Nephron (organoid): Measurements from ENCODE around the gene A1BG.
"Not testable (repeated sequence)": the region's sequence is repeated elsewhere in the genome, so short reads cannot be mapped to it uniquely, and the experiment has no call there.

Experiments
- H3K27ac Mint-ChIP-seq, 3 experiments: 2 replicates each; pipeline ENCODE4 v1.8.0; 2020; ENCODE audit warnings: mixed read lengths in 3 of 3, mild to moderate bottlenecking in 2 of 3, moderate library complexity in 1 of 3
- H3K27me3 Mint-ChIP-seq: 2 replicates; pipeline ENCODE4 v1.8.0; 2021; ENCODE audit warnings: low read depth, mild to moderate bottlenecking, moderate library complexity, mixed read lengths
- H3K36me3 Mint-ChIP-seq: 2 replicates; pipeline ENCODE4 v1.8.0; 2020; ENCODE audit warnings: low read depth, mixed read lengths
- H3K4me1 Mint-ChIP-seq: 2 replicates; pipeline ENCODE4 v1.8.0; 2020; ENCODE audit warnings: mixed read lengths
- H3K4me3 Mint-ChIP-seq, 3 experiments: 2 replicates each; pipeline ENCODE4 v1.8.0; 2020; ENCODE audit warnings: mild to moderate bottlenecking in 3 of 3, mixed read lengths in 3 of 3, moderate library complexity in 2 of 3
- H3K9me3 Mint-ChIP-seq: 2 replicates; pipeline ENCODE4 v1.8.0; 2020; ENCODE audit warnings: mixed read lengths
- TF ChIP-seq, protein P1 (sequence below), 3 experiments: fragments of 200-600 bp; sonication (generic); IDR thresholded peaks; one replicate each; pipeline ENCODE4 v1.5.0; 2021; ENCODE audit warnings: antibody characterized with exemption in 3 of 3; ENCODE audit not compliant: unreplicated experiment in 3 of 3

A1BG gene

DNA sequence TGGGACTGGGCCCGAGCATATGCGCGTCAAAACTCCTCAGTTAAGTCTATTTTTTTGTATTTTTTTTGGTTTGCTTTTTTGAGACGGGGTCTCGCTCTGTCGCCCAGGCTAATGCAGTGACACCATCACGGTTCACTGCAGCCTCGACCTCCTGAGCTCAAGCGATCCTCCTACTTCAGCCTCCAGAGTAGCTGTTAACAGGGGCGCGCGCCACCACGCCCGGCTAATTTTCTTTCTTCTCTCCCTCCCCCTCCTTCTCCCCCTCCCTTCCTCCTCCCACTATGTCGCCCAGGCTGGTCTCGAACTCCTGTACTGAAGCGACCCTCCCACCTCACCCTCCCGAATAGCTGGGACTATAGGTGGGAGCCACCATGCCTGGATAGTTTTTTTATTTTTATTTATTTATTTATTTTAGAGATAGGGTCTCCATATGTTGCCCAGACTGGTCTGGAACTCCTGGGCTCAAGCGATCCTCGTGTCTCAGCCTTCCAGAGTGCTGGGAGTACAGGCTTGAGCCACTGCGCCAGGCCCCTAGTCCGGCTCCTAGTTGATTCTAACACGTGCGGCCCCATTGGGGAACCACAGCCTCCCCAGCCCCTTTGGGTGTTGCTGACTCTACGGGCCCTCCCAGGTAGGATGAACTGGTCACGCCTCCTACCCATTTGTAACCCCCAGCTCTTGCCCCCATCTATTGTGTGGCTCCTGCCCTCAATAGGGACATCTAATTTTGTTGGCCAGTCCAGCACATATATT, 28.3 kb upstream of the A1BG start:
- TF ChIP-seq, protein P1, sequence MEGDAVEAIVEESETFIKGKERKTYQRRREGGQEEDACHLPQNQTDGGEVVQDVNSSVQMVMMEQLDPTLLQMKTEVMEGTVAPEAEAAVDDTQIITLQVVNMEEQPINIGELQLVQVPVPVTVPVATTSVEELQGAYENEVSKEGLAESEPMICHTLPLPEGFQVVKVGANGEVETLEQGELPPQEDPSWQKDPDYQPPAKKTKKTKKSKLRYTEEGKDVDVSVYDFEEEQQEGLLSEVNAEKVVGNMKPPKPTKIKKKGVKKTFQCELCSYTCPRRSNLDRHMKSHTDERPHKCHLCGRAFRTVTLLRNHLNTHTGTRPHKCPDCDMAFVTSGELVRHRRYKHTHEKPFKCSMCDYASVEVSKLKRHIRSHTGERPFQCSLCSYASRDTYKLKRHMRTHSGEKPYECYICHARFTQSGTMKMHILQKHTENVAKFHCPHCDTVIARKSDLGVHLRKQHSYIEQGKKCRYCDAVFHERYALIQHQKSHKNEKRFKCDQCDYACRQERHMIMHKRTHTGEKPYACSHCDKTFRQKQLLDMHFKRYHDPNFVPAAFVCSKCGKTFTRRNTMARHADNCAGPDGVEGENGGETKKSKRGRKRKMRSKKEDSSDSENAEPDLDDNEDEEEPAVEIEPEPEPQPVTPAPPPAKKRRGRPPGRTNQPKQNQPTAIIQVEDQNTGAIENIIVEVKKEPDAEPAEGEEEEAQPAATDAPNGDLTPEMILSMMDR (IDR thresholded peaks at IDR 0.05; ENCODE audit: unreplicated experiment in 3 of 3), result no peak
- peaks cover 18% of the 10 kb centered on the region for H3K4me1 Mint-ChIP-seq
- H3K4me3 Mint-ChIP-seq, result peak overlapping the region; percentile 90 to 96 (median 91)
- no peaks in the 10 kb centered on the region for H3K36me3 Mint-ChIP-seq
- H3K9me3 Mint-ChIP-seq, result no peaks in the 10 kb centered on the region
- H3K27ac Mint-ChIP-seq, result peak overlapping the region; percentile 89 to 98 (median 94)
- H3K27me3 Mint-ChIP-seq, result no peaks in the 10 kb centered on the region

DNA sequence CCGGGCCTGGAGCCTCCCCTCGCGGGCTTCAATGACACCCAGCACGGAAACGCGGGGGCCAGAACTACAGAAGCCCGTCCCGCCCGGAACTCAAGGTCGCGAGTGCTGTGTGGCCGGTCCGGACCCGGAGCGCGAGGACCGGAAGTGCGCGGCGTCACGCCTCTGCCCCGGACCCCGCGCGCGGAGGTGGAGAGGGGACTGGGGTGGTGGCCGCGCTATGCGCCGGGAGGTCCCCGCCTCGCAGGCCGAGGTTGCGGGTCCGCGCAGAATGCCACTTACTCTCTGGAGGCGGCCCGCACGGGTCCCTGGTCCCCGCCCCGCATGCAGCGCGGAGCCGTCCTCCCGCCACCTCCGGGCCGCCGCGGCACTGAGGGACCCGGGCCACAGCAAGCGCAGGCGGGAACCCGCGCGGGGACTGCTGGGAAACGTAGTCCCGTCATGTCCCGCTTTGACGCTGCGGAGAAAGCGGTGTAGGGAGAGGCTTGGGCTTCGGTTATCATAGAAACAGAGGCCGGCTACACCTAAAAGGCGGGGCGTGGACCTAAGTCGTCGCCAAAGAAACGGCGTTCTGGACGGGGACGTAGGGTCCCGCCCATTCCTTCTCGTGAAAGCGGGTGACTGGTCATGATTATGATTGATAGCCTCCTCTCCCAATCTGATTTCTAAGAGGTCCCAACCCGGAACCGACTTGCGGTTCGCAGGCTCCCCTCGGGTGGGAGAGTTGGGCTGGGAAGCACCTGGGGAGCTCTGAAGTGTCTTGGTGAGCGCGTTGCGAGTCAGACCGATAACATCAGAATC, 27.6 kb upstream of the A1BG start, which contains the start of gene ZNF837:
Gene ZNF837, minus strand, starts transcription at position 369 of the 798 bp plus-strand sequence. CDS start 11,698 bp downstream, outside the sequence.
- H3K27me3 Mint-ChIP-seq, result no peaks in the 10 kb centered on the region
- H3K36me3 Mint-ChIP-seq, result no peaks in the 10 kb centered on the region
- H3K4me3 Mint-ChIP-seq, result peak within 1 kb of the TSS; percentile 90 to 96 (median 91)
- TF ChIP-seq, protein P1 (IDR thresholded peaks at IDR 0.05; ENCODE audit: unreplicated experiment in 3 of 3), result no peak
- peak within 1 kb of the TSS; percentile 89 to 98 (median 94) for H3K27ac Mint-ChIP-seq
- H3K9me3 Mint-ChIP-seq, result no peaks in the 10 kb centered on the region
- peaks cover 18% of the 10 kb centered on the region for H3K4me1 Mint-ChIP-seq

DNA sequence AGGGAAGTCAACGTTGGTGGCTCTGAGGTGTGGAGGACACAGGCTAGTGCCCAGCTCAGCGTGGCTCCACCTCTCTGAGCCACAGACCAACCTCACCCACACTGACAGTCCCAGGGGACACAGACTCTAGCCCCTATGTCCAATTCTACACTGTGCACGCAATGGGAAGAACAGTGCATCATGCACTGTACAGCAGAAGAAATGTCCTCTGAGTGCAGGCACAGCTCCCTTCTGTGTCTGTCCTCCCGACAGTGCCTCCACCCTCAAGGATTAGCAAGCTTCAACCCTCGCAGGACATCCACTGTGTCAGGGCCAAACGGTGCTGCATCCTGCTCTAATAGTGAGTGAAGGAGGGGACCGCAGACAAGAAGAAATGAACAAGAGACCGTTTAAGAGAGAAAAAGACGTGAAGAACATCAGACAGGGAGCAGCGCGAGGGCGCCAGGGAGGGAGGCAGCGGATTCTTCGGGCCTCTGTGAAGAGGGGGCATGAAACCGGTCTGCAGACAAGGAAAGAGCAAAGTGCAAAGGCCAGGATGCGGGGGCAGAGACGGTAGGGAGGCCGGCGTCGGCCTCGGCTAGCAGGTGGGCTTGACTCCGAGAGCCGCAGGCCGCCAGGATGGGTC, 26.9 kb upstream of the A1BG start:
- Mint-ChIP-seq H3K27ac (peak overlapping the region; percentile 89 to 98 (median 94)), H3K9me3 (no peaks in the 10 kb centered on the region), H3K27me3 (no peaks in the 10 kb centered on the region), H3K4me3 (peak overlapping the region; percentile 89 to 91 (median 90)), H3K4me1 (peaks cover 18% of the 10 kb centered on the region), H3K36me3 (no peaks in the 10 kb centered on the region)
- TF ChIP-seq, protein P1 (IDR thresholded peaks at IDR 0.05; ENCODE audit: unreplicated experiment in 3 of 3), result no peak

- Mint-ChIP-seq H3K27me3 (no peaks in the 10 kb centered on the region), H3K9me3 (no peaks in the 10 kb centered on the region), H3K36me3 (no peaks in the 10 kb centered on the region), H3K4me1 (peaks cover 18% of the 10 kb centered on the region), H3K27ac (peak overlapping the region in 2 of 3 experiments; percentile 94 to 98), H3K4me3 (peak overlapping the region; percentile 89 to 91 (median 90))
- TF ChIP-seq, protein P1 (IDR thresholded peaks at IDR 0.05; ENCODE audit: unreplicated experiment in 3 of 3), result no peak
Measured at GRCh38 chr19:58379246-58379645, 26.0 kb upstream of the A1BG start.

GRCh38 chr19:58376724-58377123, 23.4 kb upstream of the A1BG start:
- not testable (repeated sequence) for H3K36me3 Mint-ChIP-seq, H3K27me3 Mint-ChIP-seq, H3K9me3 Mint-ChIP-seq, H3K4me3 Mint-ChIP-seq, H3K27ac Mint-ChIP-seq
- peaks cover 13% of the 10 kb centered on the region for H3K4me1 Mint-ChIP-seq

DNA sequence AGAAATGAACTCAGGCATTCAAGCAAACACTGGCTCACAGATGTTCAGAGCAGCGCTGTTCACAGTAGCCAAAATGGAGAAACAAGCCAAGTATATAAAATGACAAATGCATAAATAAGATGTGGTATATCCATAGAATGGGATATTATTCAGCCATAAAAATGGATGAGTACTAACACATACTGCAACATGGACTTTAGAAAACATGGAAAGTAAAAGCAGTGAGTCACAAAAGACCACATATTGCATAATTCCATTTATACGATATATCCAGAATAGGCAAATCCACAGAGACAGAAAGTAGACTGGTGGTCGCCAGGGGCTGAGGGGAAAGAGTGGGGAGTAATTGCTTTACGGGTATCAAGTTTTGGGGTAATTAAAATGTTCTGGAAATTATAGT, 20.9 kb upstream of the A1BG start:
- Mint-ChIP-seq H3K9me3 (no peaks in the 10 kb centered on the region), H3K27me3 (no peaks in the 10 kb centered on the region), H3K27ac (no peak overlapping the region), H3K4me1 (peaks cover 4% of the 10 kb centered on the region), H3K36me3 (peaks cover 10% of the 10 kb centered on the region), H3K4me3 (no peak overlapping the region)
- TF ChIP-seq, protein P1 (IDR thresholded peaks at IDR 0.05; ENCODE audit: unreplicated experiment in 3 of 3), result no peak
